ENCODE measurements around the gene PJA2.

DNA sequence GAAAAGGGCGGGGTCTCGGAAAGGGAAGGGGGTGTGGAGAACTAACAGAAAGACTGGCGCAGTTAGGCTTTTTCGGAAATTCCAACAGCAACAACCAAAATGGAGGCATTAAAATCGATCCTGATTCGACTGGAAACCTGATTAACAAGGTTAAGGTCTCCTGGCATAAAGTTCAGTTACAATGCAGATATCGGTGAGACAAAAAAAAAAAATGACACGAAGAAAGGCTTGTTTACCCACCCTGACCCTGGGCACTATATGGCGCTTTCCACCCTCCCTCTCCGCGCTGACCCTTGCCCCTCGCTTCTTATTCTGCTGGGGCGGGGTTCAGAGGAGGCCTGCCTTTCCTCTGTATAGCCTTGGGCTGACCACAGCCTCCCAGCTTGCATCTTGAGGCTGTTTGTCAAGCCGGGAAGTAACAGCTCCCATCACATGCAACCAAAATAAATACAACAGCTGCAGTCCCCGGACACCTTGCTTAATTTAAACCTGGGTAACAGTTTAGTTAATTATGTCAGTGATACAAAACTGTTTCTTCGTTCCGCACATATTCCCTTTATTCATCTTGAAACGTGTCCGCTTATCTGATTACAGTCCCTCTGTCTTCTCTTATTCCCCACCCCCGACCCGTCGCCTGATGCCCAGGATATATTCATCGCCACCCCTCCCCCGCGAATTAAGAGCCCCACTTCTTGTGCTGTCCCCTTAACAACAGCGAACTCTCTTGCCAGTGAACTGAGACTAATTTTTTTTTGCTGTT lies 795 bp upstream of the PJA2 start:
- TF ChIP-seq, protein P1, sequence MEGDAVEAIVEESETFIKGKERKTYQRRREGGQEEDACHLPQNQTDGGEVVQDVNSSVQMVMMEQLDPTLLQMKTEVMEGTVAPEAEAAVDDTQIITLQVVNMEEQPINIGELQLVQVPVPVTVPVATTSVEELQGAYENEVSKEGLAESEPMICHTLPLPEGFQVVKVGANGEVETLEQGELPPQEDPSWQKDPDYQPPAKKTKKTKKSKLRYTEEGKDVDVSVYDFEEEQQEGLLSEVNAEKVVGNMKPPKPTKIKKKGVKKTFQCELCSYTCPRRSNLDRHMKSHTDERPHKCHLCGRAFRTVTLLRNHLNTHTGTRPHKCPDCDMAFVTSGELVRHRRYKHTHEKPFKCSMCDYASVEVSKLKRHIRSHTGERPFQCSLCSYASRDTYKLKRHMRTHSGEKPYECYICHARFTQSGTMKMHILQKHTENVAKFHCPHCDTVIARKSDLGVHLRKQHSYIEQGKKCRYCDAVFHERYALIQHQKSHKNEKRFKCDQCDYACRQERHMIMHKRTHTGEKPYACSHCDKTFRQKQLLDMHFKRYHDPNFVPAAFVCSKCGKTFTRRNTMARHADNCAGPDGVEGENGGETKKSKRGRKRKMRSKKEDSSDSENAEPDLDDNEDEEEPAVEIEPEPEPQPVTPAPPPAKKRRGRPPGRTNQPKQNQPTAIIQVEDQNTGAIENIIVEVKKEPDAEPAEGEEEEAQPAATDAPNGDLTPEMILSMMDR (IDR thresholded peaks at IDR 0.05): peak in 1 of 5 experiments; percentile 1
- peak; percentile 26 for TF ChIP-seq POLR2A (IDR thresholded peaks at IDR 0.05)

Data from tibial nerve (tissue), 3 donors.